K562 (cell line): Measurements from ENCODE around the gene GALNT17. TPM values are rescaled to one million over a fixed set of nuclear protein-coding genes. Genes with fewer than 3 reads are reported as not detected.

Experiments
- ATAC-seq: fragments of 200-7000 bp; cut with Tn5 transposase; 3 replicates; pipeline ENCODE4 v1.9.1; 2020; ENCODE audit warnings: moderate library complexity
- BruUV-seq: library from RNA; stranded (reverse); fragments of 400-500 nt; replicated peaks from 2 replicates; lab custom pipeline; 2021; lab: Mats Ljungman, UMichigan
- CTCF ChIA-PET: fragments of 300-600 bp; formaldehyde crosslinking; extraction: SDS; loops from one replicate; lab custom pipeline; 2021; ENCODE audit warnings: low intra/inter-chr PET ratio; lab: Yijun Ruan, JAX
- POLR2A ChIA-PET: fragments of 300-600, 350-650 bp; sonication (Branson Sonifier 250); formaldehyde crosslinking; extraction: SDS; loops from one replicate; lab custom pipeline; 2021; ENCODE audit warnings: antibody characterized with exemption, inconsistent platforms; lab: Yijun Ruan, JAX
- DNase-seq, 4 experiments: peaks; one replicate each; pipeline versions ENCODE4 v3.0.0 to v3.0.0-alpha.2; 2011 to 2018; ENCODE audit warnings: low spot score in 3 of 4, mixed read lengths in 3 of 4; ENCODE audit errors: extremely low read depth in 1 of 4
- FAIRE-seq: peaks from 2 replicates; lab custom pipeline; 2011; peaks lifted over from hg19 to GRCh38; lab: Jason Lieb, UNC
- H2AFZ ChIP-seq: 2 replicates; pipeline ENCODE4 v1.6.0; 2011; ENCODE audit warnings: low read depth, low read length, control low read depth, inconsistent platforms
- H3K27ac ChIP-seq: fragments of 200-600 bp; 3 replicates; pipeline ENCODE4 v1.8.0; 2011; ENCODE audit warnings: low read depth, mild to moderate bottlenecking, control low read depth, inconsistent platforms, low read length, moderate library complexity, mixed read lengths; ENCODE audit errors: extremely low read depth
- H3K27me3 ChIP-seq, 2 experiments: fragments of 300-600 bp in 1 of 2; 2 replicates in 1 of 2; 3 replicates in 1 of 2; pipeline versions ENCODE4 v1.6.0 to v1.8.0; 2011; ENCODE audit warnings: inconsistent platforms in 2 of 2, low read length in 2 of 2, mild to moderate bottlenecking in 1 of 2, mixed read lengths in 1 of 2, moderate library complexity in 1 of 2; ENCODE audit not compliant: control insufficient read depth in 2 of 2, insufficient read depth in 2 of 2
- H3K36me3 ChIP-seq: fragments of 300-600 bp; 3 replicates; pipeline ENCODE4 v1.8.0; 2011; ENCODE audit warnings: mild to moderate bottlenecking, low read length, inconsistent platforms; ENCODE audit not compliant: control insufficient read depth, insufficient read depth
- H3K4me1 ChIP-seq, 2 experiments: fragments of 200-600 bp in 1 of 2; replicated peaks in 1 of 2; 2 replicates in 1 of 2; 3 replicates in 1 of 2; pipeline versions ENCODE4 v1.5.1 to v1.8.0; 2011; ENCODE audit warnings: inconsistent platforms in 2 of 2, low read length in 2 of 2, mild to moderate bottlenecking in 1 of 2, mixed read lengths in 1 of 2, moderate library complexity in 1 of 2; ENCODE audit not compliant: control insufficient read depth in 2 of 2, insufficient read depth in 2 of 2
- H3K4me2 ChIP-seq: 2 replicates; pipeline ENCODE4 v1.6.1; 2011; ENCODE audit warnings: low read length, control low read depth, inconsistent platforms, mixed read lengths; ENCODE audit not compliant: insufficient read depth
- H3K4me3 ChIP-seq: fragments of 200-600 bp; sonication (generic), shearing (Covaris generic); 2 replicates; pipeline ENCODE4 v1.5.1; 2016; ENCODE audit warnings: control low read depth, inconsistent platforms
- H3K79me2 ChIP-seq: fragments of 200-600 bp; 3 replicates; pipeline ENCODE4 v1.8.0; 2011; ENCODE audit warnings: low read length, inconsistent platforms; ENCODE audit not compliant: control insufficient read depth, insufficient read depth
- H3K9ac ChIP-seq, 2 experiments: 2 replicates each; pipeline versions ENCODE4 v1.6.0 to v1.6.1; 2011; ENCODE audit warnings: low read depth in 2 of 2, low read length in 2 of 2, control low read depth in 1 of 2, inconsistent platforms in 1 of 2, mild to moderate bottlenecking in 1 of 2, mixed read lengths in 1 of 2; ENCODE audit not compliant: insufficient read depth in 1 of 2
- H3K9me1 ChIP-seq: one replicate; pipeline ENCODE4 v1.6.0; 2011; ENCODE audit warnings: inconsistent platforms, mild to moderate bottlenecking, low read length, moderate library complexity; ENCODE audit not compliant: control insufficient read depth, insufficient read depth
- H3K9me3 ChIP-seq: replicated peaks from 2 replicates; pipeline ENCODE4 v1.5.1; 2011; ENCODE audit warnings: low read depth, low read length, inconsistent platforms; ENCODE audit not compliant: control insufficient read depth, insufficient read depth
- H4K20me1 ChIP-seq: replicated peaks from 2 replicates; pipeline ENCODE4 v1.6.1; 2011; ENCODE audit warnings: low read length, inconsistent platforms, mixed read lengths; ENCODE audit not compliant: control insufficient read depth, insufficient read depth
- CEBPB ChIP-seq: fragments of 450-650 bp; IDR thresholded peaks from 2 replicates; pipeline ENCODE4 v1.6.1; 2016; ENCODE audit warnings: missing genetic modification characterization, missing compliant biosample characterization
- ZNF407 ChIP-seq: fragments of 450-650 bp; IDR thresholded peaks from 2 replicates; pipeline ENCODE4 v1.6.1; 2016; ENCODE audit warnings: low read depth
- WGBS: fragments of 100-300 bp; shearing (Covaris generic); methylation state at CpG from one replicate; pipeline ENCODE4 v1.1.6; 2016; ENCODE audit warnings: low coverage, mixed read lengths; ENCODE audit not compliant: insufficient coverage; ENCODE audit errors: missing lambda C conversion rate; 5-methylcytosine and 5-hydroxymethylcytosine counted together
- in situ Hi-C: fragments of 300-500 bp; cut with MboI; formaldehyde crosslinking; loops from 4 replicates; pipeline ENCODE4 v1.15.0; 2018; ENCODE audit warnings: inconsistent platforms, mixed read lengths
- intact Hi-C: fragments of 100-400 bp; cut with micrococcal nuclease; formaldehyde crosslinking; loops from 2 replicates; pipeline ENCODE4 v1.14.2; 2022
- polyA plus RNA-seq, 8 experiments: library from polyadenylated mRNA; depleted of rRNA in 4 of 8; stranded (reverse) in 5 of 8; unstranded in 3 of 8; fragments of >200 nt; fragmentation: Nextera tagmentation in 2 of 8; fragmentation: Illumina TruSeq in 1 of 8; extraction: Ambion mirVana in 2 of 8; extraction: Trizol in 1 of 8; gene quantifications; 2 replicates each; pipeline versions ENCODE4 v1.2.1 to v1.2.3, GENCODE V29; 2011 to 2014; ENCODE audit warnings: inconsistent platforms in 1 of 8, missing spikeins in 1 of 8
- total RNA-seq, 7 experiments: library from RNA; depleted of rRNA in 6 of 7; stranded (reverse); fragments of >200 nt in 6 of 7; fragmentation: Illumina TruSeq in 2 of 7; extraction: Trizol in 2 of 7; gene quantifications; 2 replicates each; pipeline versions ENCODE4 v1.2.1 to v1.2.3, GENCODE V29; 2011 to 2021; ENCODE audit warnings: low replicate concordance in 1 of 7

The GALNT17 gene
- total and polyA plus RNA-seq, 9 of the 15 experiments (the other 6 are each of a cell fraction or from before 2014, with no cell fraction given): not detected

GRCh38 chr7:71339924-71340323, 208.0 kb downstream of the GALNT17 start:
- Histone ChIP-seq H3K27ac (no peak overlapping the region), H2AFZ (no peak overlapping the region), H3K4me2 (no peak overlapping the region), H3K79me2 (no peaks in the 10 kb centered on the region), H3K36me3 (no peaks in the 10 kb centered on the region), H3K9me1 (no peaks in the 10 kb centered on the region), H4K20me1 (no peaks in the 10 kb centered on the region), H3K4me3 (no peak overlapping the region), H3K9me3 (no peaks in the 10 kb centered on the region), H3K27me3 (no peaks in the 10 kb centered on the region), H3K9ac (no peak overlapping the region), H3K4me1 (no peaks in the 10 kb centered on the region)
- WGBS: 0% methylated on average over 1 of the region's 1 CpG
- in situ Hi-C loops (no loop called here), intact Hi-C loops (no loop called here)
- DNase-seq (no peak), FAIRE-seq (no peak), ATAC-seq (no peak)
- ChIA-PET POLR2A (no interaction called here), CTCF (no interaction called here)
- TF ChIP-seq CEBPB (tag) (no peak), ZNF407 (no peak)
- BruUV-seq: no TSS peak
